ENCODE results near the gene IL10RA.
A peak's percentile ranks its signal among the peaks of the same experiment; 100 is the strongest.

IL10RA gene

GRCh38 chr11:117992136-117992535 lies 5.9 kb downstream of the IL10RA start:
- DNase-seq: no peak

DNA sequence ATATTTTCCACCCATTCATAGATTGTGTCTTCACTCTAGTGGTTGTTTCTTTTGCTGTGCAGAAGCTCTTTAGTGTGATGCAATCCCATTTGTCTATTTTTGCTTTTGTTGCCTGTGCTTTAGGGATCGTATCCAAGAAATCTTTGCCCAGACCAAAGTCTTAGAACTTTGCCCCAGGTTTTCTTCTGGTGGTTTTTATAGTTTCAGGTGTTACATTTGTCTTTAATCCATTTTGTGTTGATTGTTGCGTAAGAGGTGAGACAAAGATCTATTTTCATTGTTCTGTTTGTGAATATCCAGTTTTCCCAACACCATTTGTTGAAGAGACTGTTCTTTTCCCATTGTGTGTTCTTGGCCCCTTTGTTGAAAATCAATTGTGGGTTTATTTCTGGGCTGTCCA lies 6.4 kb downstream of the IL10RA start:
- DNase-seq: no peak

- peak in 1 of 56 donors; percentile 54 for DNase-seq
These were observed 8.0 kb downstream of the IL10RA start for GRCh38 chr11:117993988-117994745.

- no peak for DNase-seq
These were observed 9.3 kb downstream of the IL10RA start for GRCh38 chr11:117995472-117995871.

DNA sequence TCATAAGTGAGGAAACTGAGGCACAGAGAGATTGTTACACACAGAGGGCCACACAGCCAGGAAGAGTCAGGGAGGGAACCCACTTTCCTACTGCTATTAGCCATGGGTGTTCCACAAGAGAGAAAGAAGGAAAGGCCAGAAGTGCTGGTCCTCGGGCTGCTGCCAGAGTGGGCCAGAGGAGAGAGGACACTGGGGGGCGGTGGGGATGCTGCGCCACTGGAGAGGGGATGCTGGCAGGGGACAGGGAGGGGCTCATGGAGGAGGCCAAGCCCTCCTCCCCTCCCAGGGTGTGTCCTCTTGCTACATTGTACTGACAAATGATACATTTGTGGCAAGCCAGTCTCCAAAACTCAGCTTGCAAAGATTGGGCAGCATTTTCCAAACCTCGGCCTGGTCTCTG lies 9.9 kb downstream of the IL10RA start:
- no peak for DNase-seq

DNA sequence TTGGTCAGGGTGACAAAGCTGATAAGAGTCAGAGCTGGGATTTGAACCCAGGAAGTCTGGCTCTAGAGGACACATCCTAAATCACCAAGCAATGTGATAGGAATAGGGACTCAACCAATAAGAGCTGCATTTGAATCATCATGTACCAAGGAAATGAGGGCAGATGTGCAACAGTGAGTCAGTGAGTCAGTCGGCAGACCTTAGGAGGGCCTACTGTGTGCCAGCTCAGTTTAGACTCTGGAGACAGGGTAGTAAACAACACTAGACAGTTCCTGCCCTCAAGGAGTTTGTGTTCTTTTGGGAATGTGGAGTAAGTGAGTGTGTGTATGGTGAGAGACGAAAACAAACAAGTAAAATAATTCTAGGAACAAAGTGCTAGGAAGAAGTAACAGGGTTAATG lies 11.2 kb downstream of the IL10RA start:
- DNase-seq: no peak

GRCh38 chr11:117997823-117998579 lies 11.8 kb downstream of the IL10RA start:
- DNase-seq: no peak

- no peak for DNase-seq
These were observed 12.6 kb downstream of the IL10RA start for GRCh38 chr11:117998664-117999353.

- DNase-seq: no peak
These were observed 13.3 kb downstream of the IL10RA start for GRCh38 chr11:117999354-117999993.

GRCh38 chr11:118000067-118000849 lies 14.1 kb downstream of the IL10RA start:
- DNase-seq: no peak

GRCh38 chr11:118000850-118001228 lies 14.6 kb downstream of the IL10RA start:
- DNase-seq: no peak

GRCh38 chr11:118001494-118001971 lies 15.3 kb downstream of the IL10RA start:
- DNase-seq: no peak

DNA sequence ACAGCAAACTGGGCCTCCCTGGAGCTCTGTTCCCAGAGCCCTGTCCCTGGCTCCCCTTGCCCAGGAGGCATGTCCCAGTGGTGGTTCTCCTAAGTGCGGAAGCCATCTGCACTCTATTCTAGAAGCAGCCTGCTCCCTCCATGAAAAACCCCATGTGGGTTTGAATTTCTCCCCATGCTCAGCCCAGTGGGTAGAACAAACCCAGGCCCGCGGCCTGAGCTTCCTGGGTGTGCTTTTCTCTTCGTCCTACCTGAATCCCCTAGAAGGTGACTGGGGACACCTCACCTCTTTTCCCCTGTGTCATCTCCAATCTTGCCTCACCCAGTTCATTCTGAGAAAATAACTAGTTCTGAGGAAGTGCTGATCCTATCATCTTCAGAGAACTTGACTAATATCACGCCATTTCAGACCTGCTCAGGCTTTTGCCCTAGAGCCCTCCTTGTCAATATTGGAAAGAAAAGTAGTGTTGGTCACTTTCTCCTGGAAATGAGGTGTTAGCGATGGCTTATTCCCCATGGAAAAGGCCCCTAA lies 15.9 kb downstream of the IL10RA start:
- DNase-seq: no peak

GRCh38 chr11:118002541-118003423 lies 16.6 kb downstream of the IL10RA start:
- no peak for DNase-seq

DNA sequence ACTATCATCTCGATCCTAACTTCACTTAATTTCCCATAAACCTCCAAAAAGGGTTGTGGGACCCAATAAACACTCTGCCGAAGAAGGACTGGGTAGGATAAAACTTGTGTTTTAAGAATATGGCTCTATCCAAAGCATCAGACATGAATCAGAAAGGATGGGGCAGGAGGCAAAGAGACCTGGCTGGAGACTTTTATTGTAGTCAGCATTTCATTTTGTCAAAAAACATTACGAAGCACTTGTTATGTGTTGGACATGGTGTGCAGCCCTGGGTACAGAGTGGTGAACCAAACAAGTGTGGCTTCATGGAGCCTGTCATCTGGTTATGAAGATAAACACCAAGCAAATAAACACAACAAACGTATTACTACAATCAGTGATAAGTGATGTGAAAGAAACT lies 17.3 kb downstream of the IL10RA start:
- no peak for DNase-seq

GRCh38 chr11:118004543-118005223 lies 18.5 kb downstream of the IL10RA start:
- DNase-seq: no peak

- DNase-seq: no peak
These were observed 19.3 kb downstream of the IL10RA start for GRCh38 chr11:118005224-118006152.

- DNase-seq: peak in 1 of 56 donors; percentile 26
These were observed 19.9 kb downstream of the IL10RA start for GRCh38 chr11:118006153-118006534.

Data from amygdala (tissue), 56 donors.